HG03460 (cell line): ENCODE results near the gene DDIT3.
"Not testable (repeated sequence)": the region's sequence is repeated elsewhere in the genome, so short reads cannot be mapped to it uniquely, and the experiment has no call there.

Source experiments
- ATAC-seq: cut with Tn5 transposase; IDR thresholded peaks from one replicate; pipeline ENCODE4 v1.9.1; 2021; ENCODE audit not compliant: unreplicated experiment

The DDIT3 gene

GRCh38 chr12:57514246-57514645 lies 6.1 kb downstream of the DDIT3 start:
- not testable (repeated sequence) for ATAC-seq

DNA sequence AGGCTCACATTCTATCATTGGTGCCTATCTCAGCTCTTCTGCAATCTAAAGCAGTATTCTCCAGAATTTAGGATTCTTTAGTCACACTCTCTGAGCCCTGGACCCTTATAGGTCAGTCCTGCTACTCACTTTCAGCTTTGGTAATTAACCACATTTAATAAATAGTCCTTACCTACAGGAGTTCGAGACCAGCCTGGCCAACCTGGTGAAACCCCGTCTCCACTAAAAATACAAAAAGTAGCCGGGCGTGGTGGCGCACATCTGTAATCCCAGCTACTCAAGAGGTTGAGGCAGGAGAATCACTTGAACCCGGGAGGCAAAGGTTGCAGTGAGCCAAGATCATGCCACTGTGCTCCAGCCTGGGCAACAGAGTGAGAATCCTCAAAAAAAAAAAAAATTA lies 6.6 kb downstream of the DDIT3 start:
- ATAC-seq: not testable (repeated sequence)

- ATAC-seq: no peak
These were observed 7.0 kb downstream of the DDIT3 start for GRCh38 chr12:57513266-57513665.

GRCh38 chr12:57512665-57513064 lies 7.6 kb downstream of the DDIT3 start:
- no peak for ATAC-seq

GRCh38 chr12:57511588-57512325 lies 8.6 kb downstream of the DDIT3 start:
- ATAC-seq: no peak

- no peak for ATAC-seq
These were observed 9.2 kb downstream of the DDIT3 start for GRCh38 chr12:57511161-57511560.

DNA sequence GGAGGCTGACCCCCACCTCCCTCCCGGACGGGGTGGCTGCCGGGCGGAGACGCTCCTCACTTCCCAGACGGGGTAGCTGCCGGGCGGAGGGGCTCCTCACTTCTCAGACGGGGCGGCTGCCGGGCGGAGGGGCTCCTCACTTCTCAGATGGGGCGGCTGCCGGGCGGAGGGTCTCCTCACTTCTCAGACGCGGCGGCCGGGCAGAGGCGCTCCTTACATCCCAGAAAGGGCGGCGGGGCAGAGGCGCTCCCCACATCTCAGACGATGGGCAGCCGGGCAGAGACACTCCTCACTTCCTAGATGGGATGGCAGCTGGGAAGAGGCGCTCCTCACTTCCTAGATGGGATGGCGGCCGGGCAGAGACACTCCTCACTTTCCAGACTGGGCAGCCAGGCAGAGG lies 12.5 kb downstream of the DDIT3 start:
- not testable (repeated sequence) for ATAC-seq

- ATAC-seq: not testable (repeated sequence)
These were observed 13.8 kb downstream of the DDIT3 start for GRCh38 chr12:57506541-57506940.

DNA sequence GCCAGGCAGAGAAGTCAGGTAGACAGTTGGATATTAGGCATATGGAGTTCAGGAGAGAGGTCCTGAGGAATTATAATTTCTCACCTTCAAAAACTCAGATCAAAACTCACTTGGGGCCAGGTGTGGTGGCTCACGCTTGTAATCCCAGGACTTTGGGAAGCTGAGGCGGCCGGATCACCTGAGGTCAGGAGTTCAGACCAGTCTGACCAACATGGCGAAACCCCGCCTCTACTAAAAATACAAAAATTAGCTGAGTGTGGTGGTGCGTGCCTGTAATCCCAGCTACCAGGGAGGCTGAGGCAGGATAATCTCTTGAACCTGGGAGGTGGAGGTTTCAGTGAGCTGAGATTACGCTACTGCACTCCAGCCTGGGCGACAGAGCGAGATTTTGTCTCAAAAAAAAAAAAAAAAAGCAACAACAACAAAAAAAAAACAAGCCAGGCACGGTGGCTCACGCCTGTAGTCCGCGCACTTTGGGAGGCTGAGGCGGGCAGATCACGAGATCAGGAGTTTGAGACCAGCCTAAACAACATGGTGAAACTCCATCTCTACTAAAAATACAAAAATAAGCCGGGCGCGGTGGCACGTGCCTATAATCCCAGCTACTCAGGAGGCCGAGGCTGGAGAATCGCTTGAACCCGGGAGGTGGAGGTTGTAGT lies 17.9 kb downstream of the DDIT3 start:
- not testable (repeated sequence) for ATAC-seq

GRCh38 chr12:57500213-57500612 lies 20.1 kb downstream of the DDIT3 start:
- ATAC-seq: no peak

GRCh38 chr12:57498571-57498970 lies 21.7 kb downstream of the DDIT3 start:
- ATAC-seq: no peak

DNA sequence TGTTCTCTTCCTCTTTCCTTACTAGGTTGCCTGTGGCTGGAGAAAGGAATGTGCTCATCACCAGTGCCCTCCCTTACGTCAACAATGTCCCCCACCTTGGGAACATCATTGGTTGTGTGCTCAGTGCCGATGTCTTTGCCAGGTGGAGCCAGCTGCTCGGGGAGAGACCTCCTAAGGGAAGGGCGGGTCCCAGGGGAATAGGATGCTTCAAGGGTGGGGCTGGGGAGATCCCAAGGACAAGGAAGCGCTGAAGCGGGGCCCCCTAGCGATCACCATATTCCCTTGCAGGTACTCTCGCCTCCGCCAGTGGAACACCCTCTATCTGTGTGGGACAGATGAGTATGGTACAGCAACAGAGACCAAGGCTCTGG lies 22.2 kb downstream of the DDIT3 start:
- ATAC-seq: no peak

DNA sequence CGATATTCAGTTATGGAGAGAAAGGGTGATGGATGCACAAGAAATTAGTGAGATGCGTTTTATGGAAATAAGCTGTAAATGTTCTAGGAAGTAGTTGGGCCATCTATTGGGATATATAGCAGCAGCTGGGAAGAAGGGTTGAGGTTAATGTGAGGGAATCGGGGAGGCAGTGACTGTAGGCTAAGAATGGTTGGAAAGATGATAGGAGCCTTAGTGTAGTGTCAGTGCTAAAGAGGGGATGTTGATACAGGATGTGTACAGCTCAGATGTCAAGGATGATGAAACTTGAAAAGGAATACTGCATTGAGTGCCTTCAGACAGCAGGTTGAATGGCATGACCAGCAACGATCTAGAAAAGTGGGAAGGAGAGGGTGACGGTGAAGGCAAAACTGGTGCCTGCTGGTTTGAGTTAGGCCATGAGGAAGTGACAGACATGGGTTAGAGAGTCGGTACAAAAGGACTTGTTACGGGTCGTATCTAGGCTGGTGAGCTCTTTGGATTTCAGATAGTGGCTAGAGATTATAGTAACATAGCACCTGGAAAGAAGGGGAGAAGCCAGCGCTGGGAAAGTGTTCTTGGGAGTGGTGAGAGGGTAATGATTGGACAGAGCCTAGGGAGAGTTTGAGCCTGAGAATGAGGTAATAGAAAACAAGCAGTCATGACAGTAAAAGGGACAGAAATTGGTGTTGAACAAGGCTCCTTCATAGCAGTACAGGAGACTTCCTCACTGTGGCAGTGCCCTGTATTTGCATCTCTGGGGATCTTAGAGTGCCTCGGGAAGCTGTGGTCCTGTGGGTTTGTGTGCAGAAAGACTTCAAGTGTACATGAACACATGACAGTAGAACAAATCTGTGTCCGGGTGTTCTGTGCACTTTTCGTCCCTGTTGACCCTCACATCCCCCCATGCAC lies 22.8 kb downstream of the DDIT3 start:
- ATAC-seq: no peak

DNA sequence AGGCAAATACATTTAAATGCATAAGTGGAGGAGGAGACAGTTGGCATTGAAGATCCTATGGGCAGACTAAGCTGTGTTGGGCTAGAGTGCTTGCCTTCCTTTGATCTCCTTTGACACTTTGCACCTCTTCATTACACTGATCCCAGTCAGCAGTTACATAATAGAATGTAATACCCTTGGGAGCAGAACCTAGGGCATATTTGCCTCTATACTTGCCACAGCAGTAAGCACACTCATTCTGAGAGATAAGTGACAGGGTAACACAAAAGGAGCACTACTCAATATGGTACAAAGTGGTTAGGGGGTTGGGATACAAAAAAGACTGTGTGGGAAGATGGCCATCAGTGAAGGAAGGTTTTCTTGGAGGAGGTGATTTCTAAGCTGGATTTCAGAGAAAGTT lies 23.5 kb downstream of the DDIT3 start:
- no peak for ATAC-seq

GRCh38 chr12:57495051-57495701 lies 25.1 kb downstream of the DDIT3 start:
- ATAC-seq: not testable (repeated sequence)

DNA sequence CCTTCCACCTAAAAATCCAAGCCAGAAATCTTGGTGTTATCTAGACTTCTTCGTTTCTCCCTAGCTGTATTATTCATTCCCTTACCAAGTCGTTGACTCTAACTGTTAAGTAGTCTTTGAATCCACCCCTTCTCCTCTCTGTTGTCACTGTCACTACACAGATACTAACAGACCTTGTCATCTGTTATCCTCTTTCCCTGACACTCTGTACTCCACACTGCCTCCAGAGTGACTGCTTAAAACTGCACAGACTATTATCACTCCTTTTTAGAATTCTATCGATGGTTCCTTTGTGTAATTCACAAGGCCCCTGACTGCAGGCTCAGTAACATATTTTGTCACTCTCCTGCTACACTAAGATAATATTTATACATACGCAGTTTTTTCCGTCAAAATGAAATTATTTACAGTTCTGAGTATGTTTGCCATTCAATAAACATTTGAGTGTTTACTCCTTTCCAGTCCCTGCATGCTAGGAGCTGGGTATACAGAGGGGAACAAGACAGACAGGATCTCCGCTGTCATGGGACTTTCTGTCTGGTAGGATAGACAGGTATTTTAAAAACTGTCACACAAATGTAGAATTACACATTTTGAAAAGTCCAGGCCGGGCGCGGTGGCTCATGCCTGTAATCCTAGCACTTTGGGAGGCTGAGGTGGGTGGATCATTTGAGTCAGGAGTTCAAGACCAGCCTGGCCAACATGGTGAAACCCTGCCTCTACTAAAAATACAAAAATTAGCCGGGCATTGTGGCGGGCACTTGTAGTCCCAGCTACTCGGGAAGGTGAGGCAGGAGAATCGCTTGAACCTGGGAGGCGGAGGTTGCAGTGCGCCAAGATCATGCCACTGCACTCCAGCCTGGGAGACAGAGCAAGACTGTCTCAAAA lies 28.7 kb downstream of the DDIT3 start:
- no peak for ATAC-seq

GRCh38 chr12:57490126-57490525 lies 30.2 kb downstream of the DDIT3 start:
- no peak for ATAC-seq

DNA sequence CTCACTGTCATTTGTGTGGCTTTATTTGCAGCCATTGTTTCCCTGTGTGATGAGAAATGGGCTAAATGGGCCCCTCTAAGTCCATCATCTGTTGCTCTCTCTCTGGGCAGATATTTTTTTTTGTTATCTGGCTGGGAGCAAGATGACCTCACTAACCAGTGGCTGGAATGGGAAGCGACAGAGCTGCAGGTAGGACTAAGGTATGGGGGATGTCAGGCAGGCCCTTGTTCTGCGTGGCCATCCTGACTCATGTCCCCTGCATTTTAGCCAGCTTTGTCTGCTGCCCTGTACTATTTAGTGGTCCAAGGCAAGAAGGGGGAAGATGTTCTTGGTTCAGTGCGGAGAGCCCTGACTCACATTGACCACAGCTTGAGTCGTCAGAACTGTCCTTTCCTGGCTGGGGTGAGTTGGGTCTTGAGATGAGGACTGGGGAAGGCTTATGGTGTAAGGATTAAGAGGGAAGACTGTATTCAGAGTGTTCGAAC lies 31.1 kb downstream of the DDIT3 start:
- ATAC-seq: no peak

DNA sequence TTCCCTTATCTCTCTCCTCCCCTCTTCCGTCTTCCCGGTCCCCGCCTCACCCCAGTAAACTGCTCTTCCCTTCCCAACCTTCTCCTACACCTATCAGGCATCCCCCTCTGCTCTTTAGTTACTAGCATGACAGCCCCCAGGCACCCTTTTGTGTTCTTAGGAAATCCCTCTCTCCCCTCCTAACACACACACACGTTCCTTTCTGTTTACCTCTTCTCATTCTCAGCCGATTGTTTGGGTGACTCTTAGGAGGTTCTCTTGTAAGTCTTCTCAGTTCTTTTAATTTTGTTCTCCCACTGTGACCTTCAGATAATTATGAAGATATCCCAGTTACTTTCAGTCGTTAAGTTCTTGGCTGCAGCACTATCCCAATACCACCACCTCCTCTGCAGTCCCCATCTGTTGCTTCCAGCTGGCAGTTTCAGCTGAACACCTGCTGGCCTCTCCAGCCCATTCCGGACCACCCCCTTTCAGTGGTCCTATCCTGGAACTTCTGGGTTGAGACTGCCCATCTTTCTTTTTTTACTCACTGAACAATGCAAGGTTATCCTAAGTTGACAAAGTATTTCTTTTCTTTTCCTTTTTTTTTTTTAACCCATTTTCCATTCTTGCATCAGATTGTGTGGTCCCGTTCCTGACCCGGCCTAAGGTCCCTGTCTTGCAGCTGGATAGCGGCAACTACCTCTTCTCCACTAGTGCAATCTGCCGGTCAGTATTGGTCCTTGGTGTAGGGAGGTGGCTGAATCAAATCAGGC lies 31.7 kb downstream of the DDIT3 start:
- ATAC-seq: no peak
